ENCODE results near the gene TMEM139.
A peak's percentile ranks its signal among the peaks of the same experiment; 100 is the strongest.

The TMEM139 gene

GRCh38 chr7:143321242-143321641 lies 36.5 kb downstream of the TMEM139 start:
- 93% methylated on average over 10 of the region's 10 CpGs for WGBS
- Histone ChIP-seq H2BK12ac (ENCODE audit: low read length in 2 of 2) (peak overlapping the region; percentile 89 to 97), H3K79me1 (replicated peaks; ENCODE audit: low read length, poor library complexity, severe bottlenecking) (no peaks in the 10 kb centered on the region)

GRCh38 chr7:143321734-143322133 lies 37.0 kb downstream of the TMEM139 start:
- Histone ChIP-seq H3K4ac (ENCODE audit: low read depth in 1 of 2, low read length in 2 of 2) (no peak overlapping the region), H2BK15ac (ENCODE audit: low read depth, poor library complexity, severe bottlenecking) (peak overlapping the region; percentile 34), H2BK12ac (ENCODE audit: low read length in 2 of 2) (peak overlapping the region; percentile 29 to 97), H3K4me1 (ENCODE audit: control insufficient read depth, insufficient read depth, low read depth, low read length) (peaks cover 1% of the 10 kb centered on the region), H4K8ac (ENCODE audit: low read length) (peak overlapping the region; percentile 13), H3K18ac (ENCODE audit: low read depth in 1 of 2, low read length in 2 of 2) (peak overlapping the region; percentile 76 to 79), H3K9ac (ENCODE audit: low read length) (no peak overlapping the region), H2AK5ac (ENCODE audit: low read length, severe bottlenecking) (no peak overlapping the region), H3K4me3 (ENCODE audit: insufficient read depth in 1 of 2, low read depth in 1 of 2, low read length in 2 of 2) (no peak overlapping the region), H3K79me1 (replicated peaks; ENCODE audit: low read length, poor library complexity, severe bottlenecking) (no peaks in the 10 kb centered on the region), H3K9me3 (ENCODE audit: control insufficient read depth, low read length) (no peaks in the 10 kb centered on the region), H3K36me3 (ENCODE audit: control insufficient read depth in 1 of 2, insufficient read depth in 2 of 2, low read depth in 1 of 2, low read length in 2 of 2) (no peaks in the 10 kb centered on the region), H3K27me3 (ENCODE audit: control insufficient read depth in 1 of 2, insufficient read depth in 1 of 2, low read length in 2 of 2) (no peaks in the 10 kb centered on the region), H3K27ac (ENCODE audit: low read length, poor library complexity, severe bottlenecking) (no peak overlapping the region), H3K4me2 (ENCODE audit: low read length, poor library complexity, severe bottlenecking) (no peak overlapping the region), H2AFZ (ENCODE audit: low read depth, low read length) (no peak overlapping the region), H2BK5ac (ENCODE audit: low read depth, low read length, poor library complexity, severe bottlenecking) (no peak overlapping the region), H4K91ac (ENCODE audit: low read length) (peak overlapping the region; percentile 66), H2BK120ac (ENCODE audit: low read depth, low read length) (no peak overlapping the region), H3K14ac (ENCODE audit: low read length in 2 of 2) (peak overlapping the region in 1 of 2 experiments; percentile 41), H3K23ac (ENCODE audit: low read length in 2 of 2) (no peak overlapping the region)
- 82% methylated on average over 4 of the region's 4 CpGs for WGBS
- no peak for DNase-seq

More at GRCh38 chr7:143321242-143321641, 36.5 kb downstream of the TMEM139 start:
- no peak overlapping the region for H3K23ac ChIP-seq (ENCODE audit: low read length in 2 of 2)
- H3K4me3 ChIP-seq (ENCODE audit: insufficient read depth in 1 of 2, low read depth in 1 of 2, low read length in 2 of 2), result no peak overlapping the region
- no peak overlapping the region for H4K8ac ChIP-seq (ENCODE audit: low read length)
- H3K18ac ChIP-seq (ENCODE audit: low read depth in 1 of 2, low read length in 2 of 2), result peak overlapping the region; percentile 18 to 45
- H3K9ac ChIP-seq (ENCODE audit: low read length), result no peak overlapping the region
- H3K4me1 ChIP-seq (ENCODE audit: control insufficient read depth, insufficient read depth, low read depth, low read length), result peaks cover 3% of the 10 kb centered on the region
- no peak overlapping the region for H2AK5ac ChIP-seq (ENCODE audit: low read length, severe bottlenecking)
- H3K14ac ChIP-seq (ENCODE audit: low read length in 2 of 2), result no peak overlapping the region
- H2BK120ac ChIP-seq (ENCODE audit: low read depth, low read length), result peak overlapping the region; percentile 24
- DNase-seq, result no peak
- no peak overlapping the region for H2BK15ac ChIP-seq (ENCODE audit: low read depth, poor library complexity, severe bottlenecking)
- no peak overlapping the region for H3K27ac ChIP-seq (ENCODE audit: low read length, poor library complexity, severe bottlenecking)
- H4K91ac ChIP-seq (ENCODE audit: low read length), result peak overlapping the region; percentile 75
- no peak overlapping the region for H3K4me2 ChIP-seq (ENCODE audit: low read length, poor library complexity, severe bottlenecking)
- no peaks in the 10 kb centered on the region for H3K27me3 ChIP-seq (ENCODE audit: control insufficient read depth in 1 of 2, insufficient read depth in 1 of 2, low read length in 2 of 2)
- H3K9me3 ChIP-seq (ENCODE audit: control insufficient read depth, low read length), result no peaks in the 10 kb centered on the region
- H2AFZ ChIP-seq (ENCODE audit: low read depth, low read length), result no peak overlapping the region
- no peak overlapping the region for H2BK5ac ChIP-seq (ENCODE audit: low read depth, low read length, poor library complexity, severe bottlenecking)
- no peaks in the 10 kb centered on the region for H3K36me3 ChIP-seq (ENCODE audit: control insufficient read depth in 1 of 2, insufficient read depth in 2 of 2, low read depth in 1 of 2, low read length in 2 of 2)
- H3K4ac ChIP-seq (ENCODE audit: low read depth in 1 of 2, low read length in 2 of 2), result peak overlapping the region in 1 of 2 experiments; percentile 1

- Histone ChIP-seq H3K18ac (ENCODE audit: low read depth in 1 of 2, low read length in 2 of 2) (peak overlapping the region; percentile 67 to 93), H2BK12ac (ENCODE audit: low read length in 2 of 2) (peak overlapping the region; percentile 75 to 99), H3K4me3 (ENCODE audit: insufficient read depth in 1 of 2, low read depth in 1 of 2, low read length in 2 of 2) (no peak overlapping the region), H3K14ac (ENCODE audit: low read length in 2 of 2) (peak overlapping the region in 1 of 2 experiments; percentile 89), H3K23ac (ENCODE audit: low read length in 2 of 2) (no peak overlapping the region), H3K4me2 (ENCODE audit: low read length, poor library complexity, severe bottlenecking) (no peak overlapping the region), H3K27ac (ENCODE audit: low read length, poor library complexity, severe bottlenecking) (no peak overlapping the region), H3K9me3 (ENCODE audit: control insufficient read depth, low read length) (no peaks in the 10 kb centered on the region), H3K36me3 (ENCODE audit: control insufficient read depth in 1 of 2, insufficient read depth in 2 of 2, low read depth in 1 of 2, low read length in 2 of 2) (no peaks in the 10 kb centered on the region), H2AK5ac (ENCODE audit: low read length, severe bottlenecking) (no peak overlapping the region), H2BK5ac (ENCODE audit: low read depth, low read length, poor library complexity, severe bottlenecking) (no peak overlapping the region), H4K8ac (ENCODE audit: low read length) (peak overlapping the region; percentile 92), H4K91ac (ENCODE audit: low read length) (peak overlapping the region; percentile 80), H2BK120ac (ENCODE audit: low read depth, low read length) (peak overlapping the region; percentile 69), H2BK15ac (ENCODE audit: low read depth, poor library complexity, severe bottlenecking) (no peak overlapping the region), H3K27me3 (ENCODE audit: control insufficient read depth in 1 of 2, insufficient read depth in 1 of 2, low read length in 2 of 2) (no peaks in the 10 kb centered on the region), H3K4ac (ENCODE audit: low read depth in 1 of 2, low read length in 2 of 2) (peak overlapping the region; percentile 22 to 88), H2AFZ (ENCODE audit: low read depth, low read length) (peak overlapping the region; percentile 42), H3K79me1 (replicated peaks; ENCODE audit: low read length, poor library complexity, severe bottlenecking) (no peaks in the 10 kb centered on the region), H3K4me1 (ENCODE audit: control insufficient read depth, insufficient read depth, low read depth, low read length) (no peaks in the 10 kb centered on the region), H3K9ac (ENCODE audit: low read length) (no peak overlapping the region)
- peak; percentile 28 for DNase-seq
- 78% methylated on average over 20 of the region's 23 CpGs for WGBS
These were observed 38.2 kb downstream of the TMEM139 start for GRCh38 chr7:143322760-143323633.

DNA sequence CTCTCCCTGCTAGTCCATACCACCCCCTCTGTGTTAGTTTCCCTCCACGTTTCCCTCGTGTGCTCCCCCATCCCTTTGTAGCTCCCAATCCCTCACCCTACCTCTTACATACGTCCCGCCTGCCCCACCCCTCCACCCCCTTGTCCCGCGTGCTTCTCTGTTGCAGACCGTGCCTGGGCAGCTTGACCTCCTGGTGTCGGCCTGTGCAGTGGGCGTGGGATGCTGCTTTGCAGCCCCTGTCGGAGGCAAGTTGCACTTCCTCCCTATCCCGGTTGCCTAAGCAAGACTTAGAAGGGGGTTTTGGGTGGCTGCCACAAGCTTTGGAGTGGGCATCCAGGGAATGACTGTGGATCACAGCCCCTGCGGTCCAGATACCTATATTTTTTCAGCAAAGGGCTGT lies 38.9 kb downstream of the TMEM139 start:
- Histone ChIP-seq H2BK15ac (ENCODE audit: low read depth, poor library complexity, severe bottlenecking) (no peak overlapping the region), H3K36me3 (ENCODE audit: control insufficient read depth in 1 of 2, insufficient read depth in 2 of 2, low read depth in 1 of 2, low read length in 2 of 2) (no peaks in the 10 kb centered on the region), H3K14ac (ENCODE audit: low read length in 2 of 2) (peak overlapping the region in 1 of 2 experiments; percentile 89), H3K18ac (ENCODE audit: low read depth in 1 of 2, low read length in 2 of 2) (peak overlapping the region; percentile 3 to 93), H4K91ac (ENCODE audit: low read length) (peak overlapping the region; percentile 80), H3K9ac (ENCODE audit: low read length) (no peak overlapping the region), H2BK120ac (ENCODE audit: low read depth, low read length) (peak overlapping the region; percentile 2), H3K4ac (ENCODE audit: low read depth in 1 of 2, low read length in 2 of 2) (peak overlapping the region; percentile 22 to 57), H3K27ac (ENCODE audit: low read length, poor library complexity, severe bottlenecking) (no peak overlapping the region), H3K4me2 (ENCODE audit: low read length, poor library complexity, severe bottlenecking) (no peak overlapping the region), H3K9me3 (ENCODE audit: control insufficient read depth, low read length) (no peaks in the 10 kb centered on the region), H2BK5ac (ENCODE audit: low read depth, low read length, poor library complexity, severe bottlenecking) (no peak overlapping the region), H2BK12ac (ENCODE audit: low read length in 2 of 2) (peak overlapping the region; percentile 75 to 99), H3K23ac (ENCODE audit: low read length in 2 of 2) (peak overlapping the region in 1 of 2 experiments; percentile 18), H3K4me3 (ENCODE audit: insufficient read depth in 1 of 2, low read depth in 1 of 2, low read length in 2 of 2) (no peak overlapping the region), H3K4me1 (ENCODE audit: control insufficient read depth, insufficient read depth, low read depth, low read length) (no peaks in the 10 kb centered on the region), H2AK5ac (ENCODE audit: low read length, severe bottlenecking) (no peak overlapping the region), H3K27me3 (ENCODE audit: control insufficient read depth in 1 of 2, insufficient read depth in 1 of 2, low read length in 2 of 2) (no peaks in the 10 kb centered on the region), H2AFZ (ENCODE audit: low read depth, low read length) (no peak overlapping the region), H4K8ac (ENCODE audit: low read length) (peak overlapping the region; percentile 92), H3K79me1 (replicated peaks; ENCODE audit: low read length, poor library complexity, severe bottlenecking) (no peaks in the 10 kb centered on the region)
- no peak for DNase-seq
- WGBS, result 58% methylated on average over 11 of the region's 12 CpGs
